Measurements from ENCODE around the gene RINL. TPM values are rescaled to one million over a fixed set of nuclear protein-coding genes. Genes with fewer than 3 reads are reported as not detected.
A peak's percentile ranks its signal among the peaks of the same experiment; 100 is the strongest.
"Not testable (repeated sequence)": the region's sequence is repeated elsewhere in the genome, so short reads cannot be mapped to it uniquely, and the experiment has no call there.

The RINL gene
- total RNA-seq, 2 donors from 2014 or later: 122 to 151 TPM

GRCh38 chr19:38856813-38857212 lies 21.3 kb downstream of the RINL start:
- Mint-ChIP-seq H3K27ac (peak overlapping the region; percentile 12), H3K4me3 (peak overlapping the region; percentile 52 to 69), H3K27me3 (ENCODE audit: low read depth) (no peaks in the 10 kb centered on the region), H3K4me1 (ENCODE audit: low read depth) (peaks cover 31% of the 10 kb centered on the region), H3K9me3 (no peaks in the 10 kb centered on the region), H3K36me3 (ENCODE audit: insufficient read depth in 2 of 2) (peaks cover 2 to 3% of the 10 kb centered on the region in 2 donors)
- DNase-seq (no peak), ATAC-seq (replicated peaks in 1 of 2) (no peak)

- H3K36me3 Mint-ChIP-seq (ENCODE audit: insufficient read depth in 2 of 2); H3K4me3 Mint-ChIP-seq; DNase-seq; H3K9me3 Mint-ChIP-seq; ATAC-seq (replicated peaks in 1 of 2); H3K27ac Mint-ChIP-seq; H3K27me3 Mint-ChIP-seq (ENCODE audit: low read depth): not testable (repeated sequence)
- H3K4me1 Mint-ChIP-seq (ENCODE audit: low read depth): peaks cover 36% of the 10 kb centered on the region
Observed at GRCh38 chr19:38855751-38856150, 22.3 kb downstream of the RINL start.

DNA sequence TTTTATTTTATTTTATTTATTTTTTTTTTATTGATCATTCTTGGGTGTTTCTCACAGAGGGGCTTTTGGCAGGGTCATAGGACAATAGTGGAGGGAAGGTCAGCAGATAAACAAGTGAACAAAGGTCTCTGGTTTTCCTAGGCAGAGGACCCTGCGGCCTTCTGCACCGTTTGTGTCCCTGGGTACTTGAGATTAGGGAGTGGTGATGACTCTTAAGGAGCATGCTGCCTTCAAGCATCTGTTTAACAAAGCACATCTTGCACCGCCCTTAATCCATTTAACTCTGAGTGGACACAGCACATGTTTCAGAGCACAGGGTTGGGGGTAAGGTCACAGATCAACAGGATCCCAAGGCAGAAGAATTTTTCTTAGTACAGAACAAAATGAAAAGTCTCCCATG lies 23.1 kb downstream of the RINL start:
- not testable (repeated sequence) for ATAC-seq (replicated peaks in 1 of 2); H3K36me3 Mint-ChIP-seq (ENCODE audit: insufficient read depth in 2 of 2); H3K4me3 Mint-ChIP-seq; H3K27me3 Mint-ChIP-seq (ENCODE audit: low read depth); DNase-seq; H3K9me3 Mint-ChIP-seq; H3K27ac Mint-ChIP-seq
- H3K4me1 Mint-ChIP-seq (ENCODE audit: low read depth): peaks cover 38% of the 10 kb centered on the region

DNA sequence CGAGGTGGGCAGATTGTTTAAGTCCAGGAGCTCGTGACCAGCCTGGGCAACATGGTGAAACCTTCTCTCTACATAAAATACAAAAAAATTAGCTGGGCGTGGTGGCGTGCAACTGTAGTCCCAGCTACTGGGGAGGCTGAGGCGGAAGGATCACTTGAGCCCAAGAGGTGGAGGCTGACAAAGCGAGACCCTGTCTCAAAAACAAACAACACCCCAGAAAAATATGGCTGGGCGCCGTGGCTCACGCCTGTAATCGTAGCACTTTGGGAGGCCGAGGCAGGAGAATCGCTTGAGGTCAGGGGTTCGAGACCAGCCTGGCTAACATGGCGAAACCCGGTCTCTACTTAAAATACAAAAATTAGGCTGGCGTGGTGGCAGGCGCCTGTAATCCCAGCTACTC lies 24.9 kb downstream of the RINL start:
- Mint-ChIP-seq H3K36me3 (ENCODE audit: insufficient read depth in 2 of 2) (peaks cover 10 to 16% of the 10 kb centered on the region in 2 donors), H3K9me3 (no peaks in the 10 kb centered on the region), H3K4me3 (peak overlapping the region; percentile 82 to 89), H3K4me1 (ENCODE audit: low read depth) (peaks cover 38% of the 10 kb centered on the region), H3K27ac (peak overlapping the region; percentile 55), H3K27me3 (ENCODE audit: low read depth) (no peaks in the 10 kb centered on the region)
- DNase-seq: no peak
- ATAC-seq (replicated peaks in 1 of 2): no peak

DNA sequence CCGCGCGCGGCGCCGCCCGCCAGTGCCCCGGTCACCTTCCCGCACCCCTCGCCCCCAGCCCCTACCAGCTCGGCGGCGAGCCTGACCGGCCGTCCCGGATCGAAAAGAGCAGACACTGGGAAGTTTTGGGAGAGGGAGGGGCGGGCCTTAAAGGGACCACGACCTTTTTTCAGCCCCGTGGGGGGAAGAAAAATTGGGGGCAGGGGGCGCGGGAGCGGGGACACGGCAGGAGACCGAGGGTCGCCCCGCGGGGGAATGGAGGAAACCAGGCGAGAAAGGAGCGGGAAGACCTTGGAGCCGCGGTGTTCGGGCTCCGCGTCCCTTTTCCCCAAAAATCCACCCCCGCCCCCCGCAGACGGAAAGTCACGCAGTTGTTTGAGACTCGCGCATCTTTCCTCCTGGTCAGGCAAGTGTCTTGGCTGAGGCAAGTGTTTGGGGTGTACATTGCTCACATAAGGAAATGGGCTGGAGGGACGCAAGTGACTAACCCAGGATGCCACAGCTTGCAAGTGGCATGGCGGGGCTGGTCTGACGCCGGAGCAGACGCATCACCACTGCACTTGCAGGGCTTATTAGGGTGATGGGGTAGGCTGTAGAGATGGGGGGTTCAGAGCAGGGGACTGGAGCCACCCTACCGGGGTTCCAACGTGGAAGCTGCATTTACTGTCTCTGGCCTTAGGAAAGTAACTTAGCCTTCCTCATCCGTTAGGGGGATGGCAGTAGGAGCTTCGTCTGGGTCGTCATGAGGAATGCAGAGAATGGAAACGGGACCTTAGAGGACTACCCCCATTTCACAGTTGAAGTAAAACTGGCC lies 25.6 kb downstream of the RINL start:
- ATAC-seq (replicated peaks in 1 of 2) (peak in 1 of 2 donors; percentile 4), DNase-seq (peak; percentile 69 to 81)
- peak overlapping the region; percentile 55 for H3K27ac Mint-ChIP-seq
- H3K27me3 Mint-ChIP-seq (ENCODE audit: low read depth): no peaks in the 10 kb centered on the region
- H3K36me3 Mint-ChIP-seq (ENCODE audit: insufficient read depth in 2 of 2): peaks cover 13 to 21% of the 10 kb centered on the region in 2 donors
- H3K4me1 Mint-ChIP-seq (ENCODE audit: low read depth): peaks cover 40% of the 10 kb centered on the region
- peak overlapping the region; percentile 82 to 89 for H3K4me3 Mint-ChIP-seq
- H3K9me3 Mint-ChIP-seq: no peaks in the 10 kb centered on the region

DNA sequence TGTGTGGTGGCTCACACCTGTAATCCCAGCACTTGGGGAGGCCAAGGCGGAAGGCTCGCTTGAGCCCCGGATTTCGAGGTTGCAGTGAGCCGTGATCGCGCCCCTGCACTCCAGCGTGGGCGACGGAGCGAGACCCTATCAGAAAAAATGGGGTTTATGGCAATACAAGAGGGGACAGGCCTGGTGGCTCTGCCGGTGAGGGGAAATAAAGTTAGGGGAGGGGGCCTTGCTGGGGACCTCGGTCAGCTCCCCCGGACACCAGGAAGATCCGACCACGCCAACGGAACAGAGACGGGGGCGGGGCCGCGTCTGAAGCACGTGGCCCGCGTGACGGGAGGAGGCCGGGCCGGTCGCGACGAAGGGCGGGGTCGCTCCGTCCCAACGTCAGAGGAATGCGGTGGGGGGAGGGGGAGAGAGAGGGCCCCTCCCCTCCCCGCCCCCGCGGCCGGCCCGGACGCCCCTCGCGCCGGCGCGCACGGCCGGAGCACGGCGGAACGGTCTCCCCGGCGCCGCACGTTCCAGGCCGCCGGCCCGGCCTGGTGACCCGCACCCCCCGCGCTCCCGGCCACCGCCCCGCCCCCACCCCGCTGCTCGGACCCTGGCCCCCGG lies 26.3 kb downstream of the RINL start:
- Mint-ChIP-seq H3K9me3 (no peaks in the 10 kb centered on the region), H3K4me1 (ENCODE audit: low read depth) (peaks cover 40% of the 10 kb centered on the region), H3K27ac (peak overlapping the region; percentile 97), H3K4me3 (peak overlapping the region; percentile 85 to 97), H3K27me3 (ENCODE audit: low read depth) (no peaks in the 10 kb centered on the region), H3K36me3 (ENCODE audit: insufficient read depth in 2 of 2) (peaks cover 15 to 26% of the 10 kb centered on the region in 2 donors)
- peak; percentile 10 to 17 for ATAC-seq (replicated peaks in 1 of 2)
- peak; percentile 94 to 96 for DNase-seq

- Mint-ChIP-seq H3K4me3 (peak overlapping the region; percentile 85 to 97), H3K27ac (peak overlapping the region; percentile 97), H3K9me3 (no peaks in the 10 kb centered on the region), H3K27me3 (ENCODE audit: low read depth) (no peaks in the 10 kb centered on the region), H3K4me1 (ENCODE audit: low read depth) (peaks cover 44% of the 10 kb centered on the region), H3K36me3 (ENCODE audit: insufficient read depth in 2 of 2) (peaks cover 16 to 28% of the 10 kb centered on the region in 2 donors)
- peak; percentile 39 to 43 for DNase-seq
- no peak for ATAC-seq (replicated peaks in 1 of 2)
Observed at GRCh38 chr19:38850976-38851621, 27.0 kb downstream of the RINL start.

GRCh38 chr19:38850436-38850975 lies 27.6 kb downstream of the RINL start:
- Mint-ChIP-seq H3K27ac (peak overlapping the region; percentile 97), H3K9me3 (no peaks in the 10 kb centered on the region), H3K4me1 (ENCODE audit: low read depth) (peaks cover 50% of the 10 kb centered on the region), H3K27me3 (ENCODE audit: low read depth) (no peaks in the 10 kb centered on the region), H3K36me3 (ENCODE audit: insufficient read depth in 2 of 2) (peaks cover 18 to 34% of the 10 kb centered on the region in 2 donors), H3K4me3 (peak overlapping the region; percentile 85 to 97)
- ATAC-seq (replicated peaks in 1 of 2) (peak; percentile 80 to 81), DNase-seq (peak in 1 of 2 donors; percentile 36)

GRCh38 chr19:38849860-38850435 lies 28.1 kb downstream of the RINL start, which contains the start of gene HNRNPL:
Gene HNRNPL (minus strand): TSS chr19:38849986. CDS start chr19:38849966, 20 bp downstream.
- peaks cover 56% of the 10 kb centered on the region for H3K4me1 Mint-ChIP-seq (ENCODE audit: low read depth)
- peak within 1 kb of the TSS; percentile 85 to 97 for H3K4me3 Mint-ChIP-seq
- H3K36me3 Mint-ChIP-seq (ENCODE audit: insufficient read depth in 2 of 2): peaks cover 21 to 39% of the 10 kb centered on the region in 2 donors
- peak within 1 kb of the TSS; percentile 99 for H3K27ac Mint-ChIP-seq
- H3K9me3 Mint-ChIP-seq: no peaks in the 10 kb centered on the region
- peak; percentile 99 to 100 for DNase-seq
- H3K27me3 Mint-ChIP-seq (ENCODE audit: low read depth): no peaks in the 10 kb centered on the region
- peak; percentile 70 to 73 for ATAC-seq (replicated peaks in 1 of 2)

- peaks cover 62% of the 10 kb centered on the region for H3K4me1 Mint-ChIP-seq (ENCODE audit: low read depth)
- H3K9me3 Mint-ChIP-seq: no peaks in the 10 kb centered on the region
- peak; percentile 27 to 31 for ATAC-seq (replicated peaks in 1 of 2)
- DNase-seq: peak; percentile 98 to 99
- no peaks in the 10 kb centered on the region for H3K27me3 Mint-ChIP-seq (ENCODE audit: low read depth)
- peaks cover 24 to 46% of the 10 kb centered on the region in 2 donors for H3K36me3 Mint-ChIP-seq (ENCODE audit: insufficient read depth in 2 of 2)
- peak overlapping the region; percentile 99 for H3K27ac Mint-ChIP-seq
- peak overlapping the region; percentile 85 to 97 for H3K4me3 Mint-ChIP-seq
Observed at GRCh38 chr19:38849147-38849859, 28.8 kb downstream of the RINL start.

- peak overlapping the region; percentile 85 to 97 for H3K4me3 Mint-ChIP-seq
- peak overlapping the region; percentile 99 for H3K27ac Mint-ChIP-seq
Observed at GRCh38 chr19:38848299-38849146, 29.6 kb downstream of the RINL start.

More at GRCh38 chr19:38848299-38849146, 29.6 kb downstream of the RINL start:
- Mint-ChIP-seq H3K9me3 (no peaks in the 10 kb centered on the region), H3K27me3 (ENCODE audit: low read depth) (no peaks in the 10 kb centered on the region), H3K4me1 (ENCODE audit: low read depth) (peaks cover 70% of the 10 kb centered on the region), H3K36me3 (ENCODE audit: insufficient read depth in 2 of 2) (peaks cover 30 to 54% of the 10 kb centered on the region in 2 donors)
- DNase-seq (no peak), ATAC-seq (replicated peaks in 1 of 2) (no peak)

All from activated T-cell treated with anti-CD3 and anti-CD28 coated beads, Interleukin-2, amount 50 U/mL, for 72 hours (primary cell).